Measurements from ENCODE around the gene PSMB11. TPM values are rescaled to one million over a fixed set of nuclear protein-coding genes. Genes with fewer than 3 reads are reported as not detected.
A peak's percentile ranks its signal among the peaks of the same experiment; 100 is the strongest.
"Not testable (repeated sequence)": the region's sequence is repeated elsewhere in the genome, so short reads cannot be mapped to it uniquely, and the experiment has no call there.

PSMB11 gene
- total and polyA plus RNA-seq, 11 donors, result not detected

- Histone ChIP-seq H3K4me1 (peaks cover 0 to 25% (median 3%) of the 10 kb centered on the region in 12 donors), H3K27me3 (no peaks in the 10 kb centered on the region), H3K9me3 (no peaks in the 10 kb centered on the region), H3K36me3 (peaks cover 0 to 16% (median 0%) of the 10 kb centered on the region in 9 donors), H3K4me3 (no peak overlapping the region), H3K27ac (no peak overlapping the region)
- TF ChIP-seq POLR2A (IDR thresholded peaks at IDR 0.05) (no peak), CTCF (IDR thresholded peaks at IDR 0.05) (no peak)
- DNase-seq, result no peak
- 70 to 73% (median 72%) methylated on average over 15 to 16 of the region's 16 CpGs for WGBS, 4 donors
- intact Hi-C loops (cut with DNase I), result no loop called here
- ATAC-seq, result peak; percentile 23 to 74 (median 36)
Observed at GRCh38 chr14:22998329-22999012, 43.5 kb upstream of the PSMB11 start.

GRCh38 chr14:23000860-23001259 is 41.2 kb upstream of the PSMB11 start:
- DNase-seq (no peak), ATAC-seq (no peak)
- no peak overlapping the region for H3K27ac ChIP-seq
- WGBS, 4 donors, result 97 to 100% (median 98%) methylated on average over 2 of the region's 2 CpGs
- H3K4me3 ChIP-seq, result no peak overlapping the region
- H3K9me3 ChIP-seq, result no peaks in the 10 kb centered on the region
- H3K4me1 ChIP-seq, result peaks cover 0 to 18% (median 3%) of the 10 kb centered on the region in 12 donors
- TF ChIP-seq POLR2A (IDR thresholded peaks at IDR 0.05) (no peak), CTCF (IDR thresholded peaks at IDR 0.05) (no peak)
- intact Hi-C loops (cut with DNase I), result no loop called here
- no peaks in the 10 kb centered on the region for H3K27me3 ChIP-seq
- peaks cover 0 to 10% (median 0%) of the 10 kb centered on the region in 9 donors for H3K36me3 ChIP-seq

GRCh38 chr14:23002592-23002991 is 39.4 kb upstream of the PSMB11 start:
- no peak for ATAC-seq
- DNase-seq, result no peak
- intact Hi-C loops (cut with DNase I), result no loop called here
- 94 to 99% (median 98%) methylated on average over 3 of the region's 3 CpGs for WGBS, 4 donors
- Histone ChIP-seq H3K27ac (no peak overlapping the region), H3K4me3 (no peak overlapping the region), H3K36me3 (peaks cover 0 to 10% (median 0%) of the 10 kb centered on the region in 9 donors), H3K4me1 (peaks cover 0 to 27% (median 12%) of the 10 kb centered on the region in 12 donors), H3K27me3 (no peaks in the 10 kb centered on the region), H3K9me3 (no peaks in the 10 kb centered on the region)
- TF ChIP-seq CTCF (IDR thresholded peaks at IDR 0.05) (no peak), POLR2A (IDR thresholded peaks at IDR 0.05) (no peak)

- WGBS, 4 donors, result 98 to 100% (median 99%) methylated on average over 4 of the region's 4 CpGs
- DNase-seq; ATAC-seq; intact Hi-C loops (cut with DNase I); H3K9me3 ChIP-seq; H3K4me3 ChIP-seq; H3K27me3 ChIP-seq; H3K36me3 ChIP-seq; H3K27ac ChIP-seq: not testable (repeated sequence)
- H3K4me1 ChIP-seq, result peaks cover 0 to 28% (median 13%) of the 10 kb centered on the region in 12 donors
Observed at GRCh38 chr14:23004274-23004673, 37.7 kb upstream of the PSMB11 start.

Data from heart left ventricle (tissue), 16 donors.